Neural cell (in vitro differentiated cells): Measurements from ENCODE around the gene C4orf36. TPM values are rescaled to one million over a fixed set of nuclear protein-coding genes. Genes with fewer than 3 reads are reported as not detected.

Source experiments
- H2AFZ ChIP-seq: fragments of 200-600, 300-800 bp; sonication (generic), shearing (Covaris generic); 2 replicates; pipeline ENCODE4 v1.6.0; 2014; ENCODE audit warnings: low read depth, mild to moderate bottlenecking, antibody characterized with exemption, low read length, moderate library complexity
- H3F3A ChIP-seq: fragments of 200-600 bp; shearing (Covaris generic); 2 replicates; pipeline ENCODE4 v1.6.1; 2016; ENCODE audit warnings: mild to moderate bottlenecking, moderate library complexity, mixed read lengths, antibody characterized with exemption, low read length; ENCODE audit not compliant: insufficient read depth, poor library complexity, severe bottlenecking
- H3K27ac ChIP-seq: fragments of 200-600, 300-800 bp; sonication (generic), shearing (Covaris generic); 2 replicates; pipeline ENCODE4 v1.5.1; 2014; ENCODE audit warnings: mild to moderate bottlenecking, low read length, moderate library complexity
- H3K27me3 ChIP-seq: fragments of 300-800, 200-600 bp; sonication (generic), shearing (Covaris generic); 2 replicates; pipeline ENCODE4 v1.6.0; 2014; ENCODE audit warnings: mild to moderate bottlenecking, low read depth, low read length, moderate library complexity; ENCODE audit not compliant: insufficient read depth
- H3K36me3 ChIP-seq: fragments of 300-800, 200-600 bp; sonication (generic), shearing (Covaris generic); 2 replicates; pipeline ENCODE4 v1.5.1; 2014; ENCODE audit warnings: mild to moderate bottlenecking, antibody characterized with exemption, low read length, moderate library complexity; ENCODE audit not compliant: insufficient read depth
- H3K4me2 ChIP-seq: fragments of 300-800, 200-600 bp; sonication (generic), shearing (Covaris generic); 2 replicates; pipeline ENCODE4 v1.6.0; 2014; ENCODE audit warnings: mild to moderate bottlenecking, low read length
- H3K4me3 ChIP-seq: fragments of 300-800, 200-600 bp; sonication (generic), shearing (Covaris generic); 2 replicates; pipeline ENCODE4 v1.5.1; 2014; ENCODE audit warnings: mild to moderate bottlenecking, low read length, moderate library complexity
- H3K79me2 ChIP-seq: fragments of 200-600 bp; shearing (Covaris generic); replicated peaks from 2 replicates; pipeline ENCODE4 v1.6.0; 2014; ENCODE audit warnings: mild to moderate bottlenecking, low read length, moderate library complexity; ENCODE audit not compliant: insufficient read depth
- H3K9ac ChIP-seq: fragments of 300-800, 200-600 bp; sonication (generic), shearing (Covaris generic); 2 replicates; pipeline ENCODE4 v1.6.1; 2016; ENCODE audit warnings: mild to moderate bottlenecking, low read length, mixed read lengths
- H3K9me2 ChIP-seq: fragments of 200-600 bp; shearing (Covaris generic); 2 replicates; pipeline ENCODE4 v1.6.1; 2016; ENCODE audit warnings: mild to moderate bottlenecking, low read length, mixed read lengths; ENCODE audit not compliant: insufficient read depth
- H3K9me3 ChIP-seq: fragments of 200-600, 300-800 bp; sonication (generic), shearing (Covaris generic); 2 replicates; pipeline ENCODE4 v1.6.1; 2016; ENCODE audit warnings: mild to moderate bottlenecking, mixed run types, low read length, moderate library complexity, mixed read lengths
- H4K20me1 ChIP-seq: fragments of 200-600 bp; shearing (Covaris generic); 2 replicates; pipeline ENCODE4 v1.6.1; 2016; ENCODE audit warnings: mild to moderate bottlenecking, mixed run types; ENCODE audit not compliant: insufficient read depth
- CTCF ChIP-seq: fragments of 450-650 bp; IDR thresholded peaks from 2 replicates; pipeline ENCODE4 v1.5.1; 2014; ENCODE audit warnings: antibody characterized with exemption, mild to moderate bottlenecking, moderate library complexity; ENCODE audit not compliant: poor library complexity, severe bottlenecking
- EP300 ChIP-seq: fragments of 450-650 bp; conservative IDR thresholded peaks from 2 replicates; pipeline ENCODE4 v1.6.1; 2014; ENCODE audit warnings: antibody characterized with exemption, mild to moderate bottlenecking, moderate library complexity; ENCODE audit not compliant: poor library complexity, severe bottlenecking
- EZH2 ChIP-seq: fragments of 200-600, 300-800 bp; shearing (Covaris generic), sonication (generic); IDR thresholded peaks from 2 replicates; pipeline ENCODE4 v1.6.1; 2014; ENCODE audit warnings: antibody characterized with exemption, low read length, borderline replicate concordance, mild to moderate bottlenecking; ENCODE audit not compliant: insufficient read depth, poor library complexity, severe bottlenecking
- MXI1 ChIP-seq: fragments of 450-650 bp; conservative IDR thresholded peaks from 2 replicates; pipeline ENCODE4 v1.6.1; 2014; ENCODE audit warnings: antibody characterized with exemption, mild to moderate bottlenecking; ENCODE audit not compliant: poor library complexity, severe bottlenecking
- POLR2AphosphoS5 ChIP-seq: IDR thresholded peaks from 2 replicates; pipeline ENCODE4 v1.6.1; 2012
- RAD21 ChIP-seq: fragments of 450-650 bp; conservative IDR thresholded peaks from 2 replicates; pipeline ENCODE4 v1.6.1; 2014; ENCODE audit warnings: antibody characterized with exemption, mild to moderate bottlenecking, moderate library complexity
- REST ChIP-seq: IDR thresholded peaks from 2 replicates; pipeline ENCODE4 v1.6.1; 2012; ENCODE audit warnings: borderline replicate concordance
- SMC3 ChIP-seq: fragments of 450-650 bp; conservative IDR thresholded peaks from 2 replicates; pipeline ENCODE4 v1.6.1; 2014; ENCODE audit warnings: antibody characterized with exemption, mild to moderate bottlenecking, moderate library complexity; ENCODE audit not compliant: poor library complexity
- TAF1 ChIP-seq: IDR thresholded peaks from 2 replicates; pipeline ENCODE4 v1.6.1; 2012; ENCODE audit warnings: low read depth
- polyA plus RNA-seq: library from polyadenylated mRNA; depleted of rRNA; stranded (reverse); fragments of >200 nt; gene quantifications from 2 replicates; pipeline ENCODE4 v1.2.3, GENCODE V29; 2014

The C4orf36 gene
- polyA plus RNA-seq, 1 donor from 2014 or later = 1.5 TPM

GRCh38 chr4:86848136-86848535 is 44.1 kb downstream of the C4orf36 start:
- no peak overlapping the region for H3K4me2 ChIP-seq
- H3K9ac ChIP-seq = no peak overlapping the region
- H3K27ac ChIP-seq = no peak overlapping the region
- no peaks in the 10 kb centered on the region for H3K27me3 ChIP-seq
- H3F3A ChIP-seq = no peaks in the 10 kb centered on the region
- no peaks in the 10 kb centered on the region for H3K36me3 ChIP-seq
- H3K9me2 ChIP-seq = no peaks in the 10 kb centered on the region
- H2AFZ ChIP-seq = no peak overlapping the region
- no peak for TF ChIP-seq RAD21
- no peak for TF ChIP-seq MXI1
- TF ChIP-seq POLR2AphosphoS5 = no peak
- TF ChIP-seq EZH2 = no peak
- TF ChIP-seq EP300 = no peak
- no peak for TF ChIP-seq TAF1
- no peak for TF ChIP-seq SMC3
- no peak for TF ChIP-seq REST
- TF ChIP-seq CTCF = no peak
- H3K9me3 ChIP-seq = no peaks in the 10 kb centered on the region
- no peaks in the 10 kb centered on the region for H4K20me1 ChIP-seq
- no peaks in the 10 kb centered on the region for H3K79me2 ChIP-seq
- H3K4me3 ChIP-seq = no peak overlapping the region

- TF ChIP-seq POLR2AphosphoS5 = no peak
- no peak for TF ChIP-seq SMC3
- no peak for TF ChIP-seq EZH2
- TF ChIP-seq REST = no peak
- no peak for TF ChIP-seq CTCF
- no peak for TF ChIP-seq EP300
- no peak for TF ChIP-seq MXI1
- no peak for TF ChIP-seq TAF1
- TF ChIP-seq RAD21 = no peak
- H3K27me3 ChIP-seq = no peaks in the 10 kb centered on the region
- no peaks in the 10 kb centered on the region for H3K9me3 ChIP-seq
- no peak overlapping the region for H3K4me2 ChIP-seq
- H3F3A ChIP-seq = no peaks in the 10 kb centered on the region
- H3K4me3 ChIP-seq = no peak overlapping the region
- no peak overlapping the region for H2AFZ ChIP-seq
- H3K9me2 ChIP-seq = no peaks in the 10 kb centered on the region
- no peak overlapping the region for H3K27ac ChIP-seq
- no peaks in the 10 kb centered on the region for H3K79me2 ChIP-seq
- H3K36me3 ChIP-seq = no peaks in the 10 kb centered on the region
- no peaks in the 10 kb centered on the region for H4K20me1 ChIP-seq
- H3K9ac ChIP-seq = no peak overlapping the region
Observed at GRCh38 chr4:86847571-86847970, 44.7 kb downstream of the C4orf36 start.
